WTC11 (cell line): Measurements from ENCODE around the gene SEPTIN1. TPM values are rescaled to one million over a fixed set of nuclear protein-coding genes. Genes with fewer than 3 reads are reported as not detected.

Experiments used
- ATF1 ChIP-seq: sonication (generic); formaldehyde crosslinking; IDR thresholded peaks from 2 replicates; pipeline ENCODE4 v1.8.1; 2023; ENCODE audit warnings: mild to moderate bottlenecking, moderate library complexity, missing genetic modification reagents
- CBFB ChIP-seq: sonication (generic); formaldehyde crosslinking; IDR thresholded peaks from 2 replicates; pipeline ENCODE4 v1.8.1; 2022; ENCODE audit warnings: mild to moderate bottlenecking, low read depth, missing genetic modification reagents
- CTCF ChIP-seq: fragments of 200-600 bp; IDR thresholded peaks from 2 replicates; pipeline ENCODE4 v1.8.0; 2022; ENCODE audit warnings: antibody characterized with exemption
- E2F1 ChIP-seq: sonication (generic); formaldehyde crosslinking; IDR thresholded peaks from 2 replicates; pipeline ENCODE4 v1.8.0; 2022; ENCODE audit warnings: mild to moderate bottlenecking, missing genetic modification reagents
- ERG ChIP-seq: fragments of 250-450 bp; sonication (Bioruptor Pico); IDR thresholded peaks from 2 replicates; pipeline ENCODE4 v1.8.0; 2021; ENCODE audit warnings: mild to moderate bottlenecking
- FOXK1 ChIP-seq: sonication (generic); formaldehyde crosslinking; IDR thresholded peaks from 2 replicates; pipeline ENCODE4 v1.8.0; 2022; ENCODE audit warnings: mild to moderate bottlenecking, moderate library complexity, missing genetic modification reagents
- FOXP1 ChIP-seq: sonication (generic); formaldehyde crosslinking; IDR thresholded peaks from 2 replicates; pipeline ENCODE4 v1.8.0; 2022; ENCODE audit warnings: missing genetic modification reagents, mild to moderate bottlenecking, moderate library complexity, borderline replicate concordance
- FOXP4 ChIP-seq: sonication (generic); formaldehyde crosslinking; IDR thresholded peaks from 2 replicates; pipeline ENCODE4 v1.8.0; 2022; ENCODE audit warnings: mild to moderate bottlenecking, missing genetic modification reagents
- GABPB1 ChIP-seq: sonication (generic); formaldehyde crosslinking; IDR thresholded peaks from 2 replicates; pipeline ENCODE4 v1.8.1; 2023; ENCODE audit warnings: mild to moderate bottlenecking, missing genetic modification reagents
- MLX ChIP-seq: sonication (generic); formaldehyde crosslinking; IDR thresholded peaks from 2 replicates; pipeline ENCODE4 v1.8.1; 2023; ENCODE audit warnings: mild to moderate bottlenecking, missing genetic modification reagents, moderate library complexity
- SMAD3 ChIP-seq: sonication (generic); formaldehyde crosslinking; IDR thresholded peaks from 2 replicates; pipeline ENCODE4 v1.8.0; 2022; ENCODE audit warnings: missing genetic modification reagents, mild to moderate bottlenecking, borderline replicate concordance
- SMAD4 ChIP-seq: sonication (generic); formaldehyde crosslinking; IDR thresholded peaks from 2 replicates; pipeline ENCODE4 v1.8.0; 2022; ENCODE audit warnings: mild to moderate bottlenecking, missing genetic modification reagents
- STAT6 ChIP-seq: sonication (generic); formaldehyde crosslinking; conservative IDR thresholded peaks from 2 replicates; pipeline ENCODE4 v1.8.1; 2023; ENCODE audit warnings: mild to moderate bottlenecking, low read depth, missing genetic modification reagents, moderate library complexity
- ZNF121 ChIP-seq: sonication (generic); formaldehyde crosslinking; IDR thresholded peaks from 2 replicates; pipeline ENCODE4 v1.8.0; 2023; ENCODE audit warnings: missing genetic modification reagents
- ZNF138 ChIP-seq: sonication (generic); formaldehyde crosslinking; conservative IDR thresholded peaks from 2 replicates; pipeline ENCODE4 v1.8.1; 2022; ENCODE audit warnings: mild to moderate bottlenecking, moderate library complexity, missing genetic modification reagents
- ZNF232 ChIP-seq: sonication (generic); formaldehyde crosslinking; IDR thresholded peaks from 2 replicates; pipeline ENCODE4 v1.8.0; 2022; ENCODE audit warnings: mild to moderate bottlenecking, missing genetic modification reagents
- ZNF281 ChIP-seq: sonication (generic); formaldehyde crosslinking; IDR thresholded peaks from 2 replicates; pipeline ENCODE4 v1.8.0; 2023; ENCODE audit warnings: mild to moderate bottlenecking, missing genetic modification reagents
- total RNA-seq: library from RNA; stranded (reverse); gene quantifications from 3 replicates; pipeline ENCODE4 v1.2.3, GENCODE V29; 2021
- TF ChIP-seq, protein P1 (sequence below): sonication (generic); formaldehyde crosslinking; IDR thresholded peaks from 2 replicates; pipeline ENCODE4 v1.8.1; 2022; ENCODE audit warnings: mild to moderate bottlenecking, missing genetic modification reagents, moderate library complexity, borderline replicate concordance

Gene SEPTIN1
- total RNA-seq, 1 experiment from 2014 or later: 2.3 TPM

DNA sequence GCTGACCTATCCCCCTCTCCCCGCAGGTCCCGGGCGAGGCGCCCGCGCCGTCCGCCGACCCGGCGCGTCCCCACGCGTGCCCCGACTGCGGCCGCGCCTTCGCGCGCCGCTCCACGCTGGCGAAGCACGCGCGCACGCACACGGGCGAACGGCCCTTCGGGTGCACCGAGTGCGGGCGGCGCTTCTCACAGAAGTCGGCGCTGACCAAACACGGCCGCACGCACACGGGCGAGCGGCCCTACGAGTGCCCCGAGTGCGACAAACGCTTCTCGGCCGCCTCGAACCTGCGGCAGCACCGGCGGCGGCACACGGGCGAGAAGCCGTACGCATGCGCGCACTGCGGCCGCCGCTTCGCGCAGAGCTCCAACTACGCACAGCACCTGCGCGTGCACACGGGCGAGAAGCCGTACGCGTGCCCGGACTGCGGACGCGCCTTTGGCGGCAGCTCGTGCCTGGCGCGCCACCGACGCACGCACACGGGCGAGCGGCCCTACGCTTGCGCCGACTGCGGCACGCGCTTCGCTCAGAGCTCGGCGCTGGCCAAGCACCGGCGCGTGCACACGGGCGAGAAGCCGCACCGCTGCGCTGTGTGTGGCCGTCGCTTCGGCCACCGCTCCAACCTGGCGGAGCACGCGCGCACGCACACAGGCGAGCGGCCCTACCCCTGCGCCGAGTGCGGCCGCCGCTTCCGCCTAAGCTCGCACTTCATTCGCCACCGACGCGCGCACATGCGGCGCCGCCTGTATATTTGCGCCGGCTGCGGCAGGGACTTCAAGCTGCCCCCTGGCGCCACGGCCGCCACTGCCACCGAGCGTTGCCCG lies 35.4 kb upstream of the SEPTIN1 start (continued):
- TF ChIP-seq CTCF (no peak), GABPB1 (CRISPR knock-in tag) (no peak), FOXP1 (CRISPR knock-in tag) (peak; percentile 98), ZNF138 (CRISPR knock-in tag) (peak; percentile 98), E2F1 (CRISPR knock-in tag) (peak; percentile 79; the same call in 1 of the 2 replicates), FOXP4 (peak; percentile 99), CBFB (CRISPR knock-in tag) (peak; percentile 99), STAT6 (CRISPR knock-in tag) (no peak), ZNF232 (peak; percentile 94), ERG (CRISPR knock-in tag) (no peak), ZNF121 (CRISPR knock-in tag) (peak; percentile 6; the same call in 1 of the 2 replicates), ZNF281 (CRISPR knock-in tag) (no peak), SMAD3 (CRISPR knock-in tag) (no peak; the same call in 1 of the 2 replicates), FOXK1 (CRISPR knock-in tag) (peak; percentile 98), SMAD4 (0 out of 2 replicates have a peak, but pooled peaks have one; percentile 37), ATF1 (CRISPR knock-in tag) (peak; percentile 22; the same call in 1 of the 2 replicates), MLX (CRISPR knock-in tag) (peak; percentile 84)
- TF ChIP-seq, protein P1, sequence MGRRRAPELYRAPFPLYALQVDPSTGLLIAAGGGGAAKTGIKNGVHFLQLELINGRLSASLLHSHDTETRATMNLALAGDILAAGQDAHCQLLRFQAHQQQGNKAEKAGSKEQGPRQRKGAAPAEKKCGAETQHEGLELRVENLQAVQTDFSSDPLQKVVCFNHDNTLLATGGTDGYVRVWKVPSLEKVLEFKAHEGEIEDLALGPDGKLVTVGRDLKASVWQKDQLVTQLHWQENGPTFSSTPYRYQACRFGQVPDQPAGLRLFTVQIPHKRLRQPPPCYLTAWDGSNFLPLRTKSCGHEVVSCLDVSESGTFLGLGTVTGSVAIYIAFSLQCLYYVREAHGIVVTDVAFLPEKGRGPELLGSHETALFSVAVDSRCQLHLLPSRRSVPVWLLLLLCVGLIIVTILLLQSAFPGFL (CRISPR knock-in tag): no peak
